ENCODE results near the gene APCDD1L.

APCDD1L gene

DNA sequence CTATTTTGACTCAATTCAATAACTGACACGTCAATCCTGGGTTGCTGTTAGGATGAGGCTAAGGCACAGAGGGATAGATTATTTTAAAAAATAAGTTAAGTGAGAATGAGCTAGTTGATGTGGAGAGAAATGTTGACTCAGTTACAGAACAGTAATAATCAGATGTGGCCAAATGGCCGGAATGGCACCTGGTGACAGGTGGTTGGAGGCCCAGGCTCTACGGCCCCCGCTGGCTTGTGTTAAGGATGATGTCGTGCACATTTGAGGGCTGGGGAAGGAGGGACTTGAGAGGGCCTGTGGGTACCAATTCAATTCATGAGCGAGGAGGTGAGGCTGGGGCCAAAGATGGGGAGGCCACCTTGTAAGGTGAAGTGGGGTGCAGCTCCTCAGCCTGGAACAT lies 31.7 kb downstream of the APCDD1L start:
- DNase-seq, result no peak

DNA sequence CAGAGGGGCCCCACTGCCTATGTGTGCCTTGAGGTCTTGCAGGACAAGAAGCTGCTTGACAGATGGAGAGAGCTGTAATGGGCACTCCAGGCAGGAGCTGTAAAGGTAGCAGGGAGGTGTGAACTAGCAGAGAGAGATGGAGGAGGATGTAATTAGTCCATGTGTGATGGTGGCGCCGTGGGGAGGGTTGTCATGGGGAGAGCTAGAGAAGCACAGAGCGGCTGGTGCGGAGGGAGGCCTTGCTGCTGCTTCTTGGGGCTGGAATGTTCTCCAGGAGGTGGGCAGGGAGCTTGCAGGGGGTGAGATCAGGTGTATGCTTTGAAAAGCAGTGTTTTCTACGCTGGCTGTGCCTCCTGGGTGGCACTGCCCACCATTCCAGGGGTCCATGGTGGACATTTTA lies 32.1 kb downstream of the APCDD1L start:
- DNase-seq, result no peak

DNA sequence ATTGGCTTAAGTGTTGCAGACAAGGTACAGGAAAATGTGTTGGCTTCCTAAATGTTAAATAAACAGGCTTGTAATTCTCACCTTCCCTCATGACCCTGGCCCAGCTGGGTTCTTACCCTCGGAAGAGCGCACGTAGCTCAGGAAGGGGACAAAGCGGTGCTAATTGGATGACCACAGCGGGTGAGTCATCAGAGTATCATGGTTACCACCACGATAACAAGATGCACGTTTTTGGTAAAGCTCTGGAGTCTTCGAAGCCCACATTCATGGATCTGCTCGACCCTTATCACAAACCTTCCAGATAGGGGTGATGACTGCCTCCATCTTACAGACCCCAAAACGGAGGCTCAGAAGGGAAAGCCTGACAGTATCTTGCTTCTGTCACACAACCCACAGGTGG lies 32.8 kb downstream of the APCDD1L start:
- no peak for DNase-seq

DNA sequence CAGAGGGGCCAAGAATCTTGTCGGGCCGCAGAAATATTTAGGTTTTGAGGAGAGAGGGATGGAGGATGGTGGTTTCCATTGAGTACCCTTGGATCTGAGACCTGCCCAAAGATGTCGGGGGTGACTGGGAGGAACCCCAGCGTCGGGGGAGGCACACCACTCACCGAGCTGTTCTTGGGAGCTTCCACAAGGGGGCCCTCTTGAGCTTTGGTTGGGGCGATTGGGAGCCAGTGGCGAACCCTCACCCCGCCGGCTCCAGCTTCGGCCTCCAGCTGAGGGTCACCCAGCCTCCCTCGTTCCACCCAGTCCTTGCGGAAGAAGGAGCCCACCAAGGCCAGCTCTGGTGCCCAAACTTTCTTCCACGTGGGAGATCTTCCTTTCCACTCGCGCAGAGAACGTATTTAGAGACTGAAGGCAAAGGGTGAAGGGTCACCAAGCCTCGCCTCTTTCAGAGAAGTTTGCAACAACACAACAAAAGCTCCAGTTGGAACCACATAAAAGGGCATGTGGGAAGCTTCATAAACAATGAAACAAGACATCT lies 33.6 kb downstream of the APCDD1L start:
- no peak for DNase-seq

DNA sequence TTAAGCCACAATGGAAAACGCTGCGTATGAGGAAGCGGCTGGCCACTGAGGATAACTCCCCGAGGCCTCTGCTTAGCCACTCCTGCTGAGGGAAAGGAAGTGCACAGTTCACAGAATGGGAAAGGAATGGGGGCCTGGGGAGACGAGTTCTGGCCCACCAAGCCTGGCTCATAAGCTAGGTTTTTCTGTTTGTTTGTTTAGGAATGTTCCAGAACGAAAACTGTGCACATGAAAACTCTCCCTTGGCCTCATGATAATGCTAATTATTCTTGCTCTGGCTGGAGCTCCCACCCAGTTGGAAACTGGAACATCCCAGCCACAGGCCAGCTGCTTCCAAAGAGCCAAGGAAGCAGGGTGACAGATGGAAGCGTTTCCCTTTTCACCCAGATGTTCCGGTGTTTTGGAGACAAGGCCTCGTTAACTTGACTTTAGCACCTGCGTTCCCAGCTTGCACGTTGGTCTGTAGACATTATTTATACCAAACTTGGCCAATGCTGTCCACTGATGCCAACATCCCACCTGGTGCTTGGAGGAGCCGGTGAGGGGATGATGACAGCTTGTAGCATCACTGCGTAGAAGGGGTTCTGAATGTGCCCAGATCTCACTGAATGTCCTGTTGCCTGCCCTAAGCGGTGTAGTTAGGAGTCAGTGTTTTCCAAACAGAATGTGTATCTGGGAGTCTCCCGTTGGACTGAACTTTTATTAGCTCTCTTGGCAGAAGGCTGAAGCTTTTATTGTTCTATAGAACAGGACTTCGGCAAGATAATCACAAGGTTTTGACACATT lies 34.5 kb downstream of the APCDD1L start:
- no peak for DNase-seq

DNA sequence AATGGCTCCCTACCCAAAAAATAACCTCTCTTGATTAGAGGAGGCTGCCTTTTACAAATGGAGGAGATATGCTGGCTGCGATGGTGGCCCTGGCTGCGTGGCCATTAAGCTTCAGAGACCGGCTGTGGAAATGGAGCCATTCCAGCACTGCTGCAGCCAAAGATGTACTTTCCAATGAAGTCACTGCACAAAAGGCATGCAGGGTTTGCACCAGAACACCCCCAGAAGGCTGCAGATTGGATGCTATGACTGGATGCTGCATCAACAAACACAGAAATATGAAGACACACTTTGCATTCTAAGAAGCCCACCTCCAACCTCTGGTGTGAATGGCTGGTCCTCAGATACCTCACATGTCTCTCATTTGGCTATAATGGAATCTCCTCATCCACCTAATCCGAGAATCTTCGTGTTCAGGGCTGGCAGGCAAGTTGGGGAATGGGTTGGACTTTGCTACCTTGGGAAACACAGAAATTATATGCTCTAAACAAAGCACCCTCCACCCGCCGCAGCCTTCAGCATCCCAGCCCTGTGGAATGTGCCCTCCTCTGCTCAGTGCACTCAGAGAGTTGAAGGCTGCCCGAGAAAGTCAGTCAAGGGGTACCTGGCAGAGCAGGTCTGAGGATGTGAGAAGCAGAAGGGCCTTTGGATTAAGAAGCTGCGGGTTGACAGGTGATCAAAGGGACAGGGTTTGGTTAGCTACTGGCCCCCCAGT lies 35.3 kb downstream of the APCDD1L start:
- DNase-seq, result no peak

DNA sequence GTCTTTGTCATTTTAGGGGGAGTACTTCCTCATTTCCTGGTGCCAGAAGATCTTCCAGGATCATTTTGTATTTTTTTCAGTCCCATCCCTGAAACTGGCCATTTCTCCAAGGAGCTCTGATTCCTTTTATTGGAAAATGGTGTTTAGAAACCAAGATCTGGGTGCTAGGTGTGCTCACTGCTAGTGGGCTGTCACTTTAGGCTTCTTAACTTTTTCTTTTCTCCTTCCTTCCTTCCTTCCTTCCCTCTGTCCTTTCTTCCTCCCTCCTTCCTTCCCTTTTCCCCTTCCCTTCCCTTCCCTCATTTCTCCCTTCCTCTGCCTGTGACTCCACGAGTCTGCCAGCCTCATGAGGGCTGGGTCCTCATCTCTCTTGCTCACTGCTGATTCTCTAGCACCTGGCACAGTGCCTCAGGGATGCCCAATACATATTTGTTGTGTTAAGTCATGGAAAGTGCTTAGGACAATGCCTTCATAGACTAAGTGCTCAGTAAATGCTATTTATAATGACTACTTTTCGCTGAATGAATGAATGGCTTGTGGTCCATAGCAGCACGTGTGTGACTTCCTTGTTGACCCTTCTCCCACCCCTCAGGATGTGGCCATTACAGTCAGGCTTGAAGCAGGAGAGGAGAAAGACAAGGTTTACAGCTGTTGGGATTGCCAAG lies 36.9 kb downstream of the APCDD1L start:
- DNase-seq, result no peak

DNA sequence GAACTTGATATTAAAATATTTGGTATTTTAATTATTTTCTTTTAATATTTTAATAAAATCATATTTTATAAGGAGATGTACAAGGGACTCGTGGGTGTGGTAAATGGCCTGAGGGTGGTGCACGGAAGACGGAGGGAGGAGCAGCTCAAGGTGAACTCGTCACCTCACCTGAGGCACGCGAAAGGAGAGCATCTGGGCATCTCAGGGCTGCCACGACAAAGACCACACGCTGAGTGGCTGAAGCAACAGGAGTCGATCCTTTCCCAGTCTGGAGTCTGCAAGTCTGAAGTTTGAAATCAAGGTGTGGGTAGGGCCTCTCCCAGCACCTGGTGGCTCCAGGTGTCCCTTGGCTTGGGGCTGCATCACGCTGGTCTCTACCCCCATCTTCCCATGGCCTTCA lies 39.7 kb downstream of the APCDD1L start:
- no peak for DNase-seq

DNA sequence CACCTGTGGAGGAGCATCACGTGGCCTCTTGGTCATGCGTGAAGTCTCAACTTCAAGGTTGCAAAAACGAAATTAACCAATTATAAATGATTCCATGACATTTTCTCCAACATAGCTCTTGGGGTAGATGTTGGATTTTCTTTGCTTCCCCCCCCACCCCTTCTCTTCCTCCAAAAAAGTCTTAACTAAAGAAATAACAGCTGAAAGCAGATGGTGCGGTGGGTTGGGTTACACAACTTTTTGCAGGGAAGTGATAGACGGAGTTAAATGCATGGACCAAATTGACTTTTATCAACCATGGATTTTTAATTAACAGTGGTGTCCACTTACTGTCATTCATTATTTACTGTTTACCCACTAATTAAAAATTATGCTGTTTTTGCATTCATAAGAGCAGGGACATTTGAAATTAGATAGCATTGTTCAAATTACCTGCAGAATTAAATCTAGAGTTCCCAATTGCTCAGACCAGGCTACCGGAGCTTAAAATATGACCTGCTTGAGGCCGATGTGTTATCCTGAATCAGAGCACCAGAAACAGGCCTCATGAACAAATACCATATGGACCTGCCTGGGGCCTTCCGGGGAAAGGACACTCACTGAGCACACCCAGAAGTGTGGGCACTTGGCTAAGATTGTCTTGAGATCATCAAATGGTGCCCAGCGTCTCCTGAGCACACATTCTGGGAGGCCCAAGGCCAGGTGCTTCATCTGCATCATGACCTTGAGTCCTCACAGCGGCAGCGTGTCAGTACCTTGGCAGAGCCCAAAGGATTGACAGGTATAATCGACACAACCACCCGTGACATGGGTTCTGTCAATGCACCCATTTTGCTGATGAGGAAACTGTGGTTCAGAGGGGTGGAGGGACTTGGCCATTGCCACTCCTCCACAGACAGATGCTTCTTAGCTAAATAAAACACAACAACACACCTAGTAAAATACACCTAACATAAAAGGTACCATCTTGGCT lies 41.5 kb downstream of the APCDD1L start:
- DNase-seq, result no peak

DNA sequence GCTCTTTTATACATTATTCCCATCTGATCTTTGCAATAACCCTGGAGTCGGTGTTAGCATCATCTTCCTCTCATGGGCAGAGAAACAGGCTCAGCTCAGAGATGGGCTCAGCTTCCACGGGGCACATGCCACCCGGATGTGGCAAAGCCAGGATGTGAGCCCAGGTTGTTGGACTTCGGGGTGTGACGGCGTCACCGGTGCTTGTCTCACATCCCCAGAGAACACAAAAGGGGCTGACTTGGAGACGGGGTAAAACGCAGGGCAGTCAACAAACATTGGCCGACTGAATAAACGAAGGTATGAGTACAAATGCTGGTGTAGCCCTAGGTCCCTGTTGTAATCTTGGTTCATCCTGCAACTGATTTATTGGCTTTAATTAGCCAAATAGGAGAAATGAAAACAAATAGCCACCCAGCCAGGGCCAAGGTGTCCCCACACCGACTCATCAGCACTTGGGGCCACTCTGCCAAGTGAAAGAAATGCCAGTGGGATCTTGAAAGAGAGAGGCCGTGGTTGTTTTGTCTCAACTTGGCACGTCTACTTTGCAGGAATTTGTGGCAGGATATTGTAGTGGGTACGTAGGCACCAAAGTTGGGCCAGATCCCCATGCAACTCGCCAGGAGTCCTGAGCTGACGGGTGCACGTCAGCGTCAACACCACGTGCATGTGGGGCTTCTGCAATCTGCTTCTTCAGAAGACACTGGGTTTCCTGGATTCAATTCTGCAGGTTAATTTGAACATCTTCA lies 42.8 kb downstream of the APCDD1L start:
- DNase-seq, result no peak

DNA sequence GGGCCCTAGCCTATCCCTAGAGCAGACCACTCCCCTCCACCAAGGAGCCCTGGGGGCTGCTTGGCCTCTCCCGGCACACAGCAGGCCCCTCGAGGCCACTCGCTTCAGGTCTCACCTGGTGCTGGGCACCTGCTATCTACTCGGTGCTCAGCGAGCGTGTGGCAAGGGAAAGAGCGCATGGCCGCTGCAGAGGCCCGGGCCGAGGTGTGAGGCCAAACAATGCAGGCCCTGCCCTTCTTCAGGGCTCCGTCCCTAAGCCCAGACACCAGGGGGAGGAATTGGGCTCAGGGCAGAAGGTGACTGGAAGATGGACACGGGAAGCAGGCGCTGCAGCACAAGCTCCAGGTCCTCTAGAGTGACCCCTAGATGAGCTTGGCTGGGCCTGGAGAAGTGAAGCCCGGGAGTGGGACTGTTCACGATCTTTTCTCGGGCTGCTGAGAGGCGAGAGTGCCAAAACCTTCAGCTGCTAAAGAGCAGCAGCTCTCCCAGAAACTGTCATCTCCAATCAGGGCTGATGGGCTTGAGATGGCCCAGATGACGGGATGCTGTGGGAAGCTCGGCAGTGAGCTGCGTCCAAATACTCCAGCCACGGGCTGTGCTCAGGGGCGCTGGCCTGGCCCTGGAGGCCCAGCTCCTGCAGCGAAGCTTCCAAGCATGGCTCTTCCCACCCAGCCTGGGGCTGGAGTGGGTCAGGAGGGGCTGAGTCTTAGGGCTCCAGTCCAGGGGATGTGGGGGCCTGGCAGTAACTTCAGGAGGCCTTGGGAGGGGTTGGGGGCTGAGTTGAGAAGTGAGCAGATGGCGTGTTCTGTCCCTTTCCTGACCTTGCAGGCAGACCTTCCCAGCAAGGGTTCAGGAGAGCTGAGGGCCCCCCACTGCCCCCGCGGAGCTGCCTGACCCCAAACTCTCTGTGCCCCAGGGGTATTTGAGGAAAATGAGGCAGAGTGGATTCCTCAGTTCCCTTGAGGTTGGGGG lies 43.7 kb downstream of the APCDD1L start:
- DNase-seq, result no peak

DNA sequence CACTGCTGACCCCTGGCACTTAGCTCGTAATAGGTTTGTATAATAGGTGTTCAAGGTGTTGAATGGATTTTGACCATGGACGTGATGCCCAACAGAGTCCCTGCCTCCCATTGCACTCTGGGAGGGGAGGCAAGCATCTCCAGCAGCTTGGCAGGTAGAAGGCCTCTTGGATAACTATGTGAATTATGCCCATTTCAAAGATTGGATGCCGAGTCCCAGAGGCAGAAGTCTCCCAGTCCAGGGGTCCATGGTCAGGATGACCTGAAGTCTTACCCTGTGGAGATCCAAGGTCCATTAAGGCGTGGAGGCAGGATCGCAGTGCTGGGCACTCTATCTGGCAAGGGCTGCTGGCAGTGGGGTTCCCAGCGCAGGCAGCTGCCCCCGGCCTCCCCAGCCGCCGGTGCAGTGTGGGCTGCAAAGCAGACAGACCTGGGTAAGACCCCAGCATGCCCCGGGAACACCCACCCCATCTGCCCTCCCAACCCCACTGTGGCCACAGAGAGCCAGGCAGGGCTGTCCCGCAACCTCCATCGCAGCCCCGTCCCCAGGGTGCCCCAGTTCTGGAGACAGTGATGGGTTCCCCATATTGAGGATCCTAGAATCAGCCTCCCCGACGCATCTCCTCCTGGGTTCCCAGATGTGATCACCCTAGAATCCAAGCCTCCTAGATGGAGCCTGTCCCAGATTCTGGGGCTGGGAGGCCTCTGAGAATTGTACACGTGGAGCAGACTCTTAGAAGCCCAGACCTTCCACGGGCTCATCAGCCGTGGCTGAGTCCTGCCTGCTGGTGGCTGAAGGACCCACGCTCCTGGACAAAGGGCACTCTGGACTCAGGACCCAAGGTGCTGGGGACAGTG lies 44.6 kb downstream of the APCDD1L start:
- DNase-seq, result no peak

DNA sequence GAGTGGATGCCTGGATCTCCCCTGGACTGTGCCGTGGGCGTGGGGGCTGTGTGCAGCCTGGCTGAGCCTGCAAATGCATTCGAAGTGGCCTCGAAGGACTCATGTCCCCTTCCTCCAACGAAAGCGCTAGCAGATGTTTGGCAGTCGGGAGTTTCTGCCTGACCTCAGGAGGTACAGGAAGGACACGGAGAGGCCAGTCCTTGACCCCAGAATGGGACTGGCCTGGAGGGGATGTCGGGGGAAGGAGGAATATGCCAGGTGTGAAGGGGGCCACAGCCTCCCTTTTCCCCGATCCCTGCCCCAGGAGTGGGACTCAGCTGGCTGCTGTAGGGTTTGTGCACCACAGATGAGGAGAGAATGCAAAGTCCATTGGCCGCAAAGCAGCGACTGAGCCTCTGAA lies 45.6 kb downstream of the APCDD1L start:
- DNase-seq, result no peak

DNA sequence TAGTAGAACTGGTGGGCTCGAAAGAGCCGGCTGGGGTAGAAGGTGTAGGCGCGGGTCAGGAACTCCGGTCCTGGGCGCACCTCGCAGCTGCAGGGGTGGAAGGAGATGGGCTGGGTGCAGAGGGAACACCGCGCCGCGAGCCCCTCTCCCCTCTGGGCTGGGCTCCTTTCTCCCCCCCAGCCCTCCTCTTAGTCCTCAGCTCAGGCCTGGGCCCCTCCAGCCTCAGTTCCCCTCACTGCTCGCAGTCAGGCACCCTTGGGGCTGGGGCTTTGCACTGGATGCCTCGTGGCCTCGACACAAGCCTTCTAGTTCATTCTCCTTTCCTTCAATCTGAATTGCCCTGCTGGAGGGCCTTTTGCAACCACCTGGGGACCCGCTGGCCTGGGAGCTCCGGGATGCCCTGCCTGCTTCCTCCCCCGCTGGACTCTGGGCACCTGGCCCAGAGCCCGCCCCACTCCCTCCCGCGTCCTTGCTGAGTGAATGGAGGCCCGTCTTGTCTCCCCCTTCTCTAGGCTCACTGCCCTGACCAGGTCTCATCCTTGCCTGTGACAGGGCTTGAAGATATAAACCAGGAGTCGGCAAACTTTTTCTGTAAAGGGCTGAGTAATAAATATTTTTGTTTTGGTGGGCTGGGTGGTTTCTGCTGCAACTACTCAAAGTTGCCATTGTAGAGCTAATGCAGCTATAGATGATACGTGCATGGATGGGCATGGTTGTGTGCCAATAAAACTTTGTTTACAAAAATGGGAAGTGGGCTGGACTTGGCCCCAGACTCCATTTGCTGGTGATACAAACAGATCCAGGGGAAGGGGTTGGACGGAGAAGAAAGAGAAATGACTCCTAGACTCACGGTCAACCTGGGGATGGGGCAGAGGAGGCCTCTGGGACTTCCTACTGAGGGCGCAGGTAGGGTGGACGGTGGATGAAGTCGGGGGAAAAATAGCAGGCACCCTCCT lies 47.3 kb downstream of the APCDD1L start:
- DNase-seq, result no peak

DNA sequence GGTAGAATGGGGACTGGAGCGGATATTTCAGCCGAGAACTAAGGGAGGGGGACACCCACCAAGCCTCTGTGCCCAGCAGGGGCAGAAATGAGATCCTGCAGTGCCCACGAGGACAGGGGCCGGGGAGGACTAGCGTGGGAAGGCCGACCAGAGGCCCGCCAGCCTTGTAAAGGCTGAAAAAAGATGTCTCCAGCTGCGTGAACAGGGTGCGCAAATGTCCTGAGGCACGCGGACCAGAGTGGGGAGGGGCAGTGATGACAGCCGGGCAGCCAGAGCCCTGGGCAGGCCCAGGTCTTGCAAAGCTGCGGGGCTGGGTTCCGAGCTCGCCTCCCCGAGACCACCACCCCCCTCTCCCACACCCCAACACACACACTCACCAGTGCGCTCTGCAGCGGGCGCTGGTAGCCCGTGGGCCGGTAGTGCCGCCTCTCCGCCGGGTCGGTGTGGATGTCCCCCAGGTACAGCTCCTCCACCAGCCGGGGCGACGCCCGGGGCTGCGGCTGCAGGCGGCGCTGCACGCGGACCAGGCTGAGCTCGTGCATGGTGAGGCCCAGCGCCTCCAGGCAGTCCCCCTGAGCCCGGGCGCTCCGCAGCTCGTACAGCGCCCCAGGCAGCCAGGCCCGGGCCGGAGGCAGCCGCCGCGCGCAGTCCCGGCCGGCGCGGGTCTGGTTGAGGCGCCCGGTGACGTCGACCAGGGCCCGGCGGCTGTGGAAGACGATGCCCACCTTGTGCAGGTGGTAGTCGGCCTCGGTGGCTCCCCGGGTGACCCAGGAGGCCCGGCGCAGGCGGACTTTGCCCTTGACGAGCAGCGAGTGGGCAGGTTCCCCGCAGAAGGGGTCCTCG lies 48.2 kb downstream of the APCDD1L start:
- no peak for DNase-seq

DNA sequence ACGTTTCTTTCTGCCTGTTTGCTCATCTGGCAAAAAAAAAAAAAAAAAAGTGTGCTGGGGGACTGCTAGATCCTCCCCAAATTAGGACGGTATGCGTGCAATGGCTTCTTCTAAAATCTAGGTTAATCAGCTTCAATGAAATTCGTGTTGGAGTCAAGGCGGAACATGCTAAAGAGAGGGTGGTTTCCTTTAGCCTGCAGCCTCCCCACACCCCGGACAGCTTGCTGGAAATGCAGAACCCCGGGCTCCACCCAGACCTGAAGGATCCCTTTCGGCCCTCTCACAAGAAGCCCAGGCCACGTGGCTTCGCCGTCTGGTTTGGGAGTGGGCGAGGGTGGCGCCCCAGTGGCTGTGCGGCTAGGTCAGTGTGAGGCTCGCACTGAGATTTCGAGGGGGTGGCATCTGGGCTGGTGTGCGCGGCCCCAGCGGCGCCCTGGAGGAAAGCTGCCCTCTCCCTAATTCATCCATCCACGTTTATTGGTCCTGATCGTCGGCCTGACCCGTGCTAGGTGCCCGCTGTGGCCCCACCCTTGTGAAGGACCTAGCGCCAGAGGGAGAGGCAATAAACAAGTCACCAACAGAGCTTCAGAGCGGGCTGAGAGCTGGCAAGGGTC lies 49.0 kb downstream of the APCDD1L start:
- no peak for DNase-seq

DNA sequence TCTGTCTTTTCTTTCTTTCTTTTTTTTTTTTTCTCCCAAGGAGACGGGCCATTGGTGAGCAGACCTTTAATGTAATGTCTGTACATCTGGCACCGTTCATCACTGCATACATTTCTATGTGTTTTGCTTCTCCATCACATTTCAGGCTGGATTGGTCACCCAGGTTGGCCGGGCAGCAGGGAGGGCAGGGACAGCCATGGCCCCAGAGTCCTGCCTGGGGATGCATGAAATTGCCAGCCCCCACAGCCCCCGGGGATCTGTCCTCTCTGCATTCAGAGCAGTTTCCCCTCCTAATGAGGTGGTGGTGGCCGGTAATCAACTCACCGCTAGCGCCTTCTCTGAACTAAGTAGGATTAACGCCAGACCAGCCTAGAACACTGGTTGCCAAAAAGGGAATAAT lies 50.4 kb downstream of the APCDD1L start:
- DNase-seq, result no peak

Measured in inflammatory macrophage treated with lipopolysaccharide for 4 hours (primary cell).